ENCODE data around the gene PAPLN.

The PAPLN gene

DNA sequence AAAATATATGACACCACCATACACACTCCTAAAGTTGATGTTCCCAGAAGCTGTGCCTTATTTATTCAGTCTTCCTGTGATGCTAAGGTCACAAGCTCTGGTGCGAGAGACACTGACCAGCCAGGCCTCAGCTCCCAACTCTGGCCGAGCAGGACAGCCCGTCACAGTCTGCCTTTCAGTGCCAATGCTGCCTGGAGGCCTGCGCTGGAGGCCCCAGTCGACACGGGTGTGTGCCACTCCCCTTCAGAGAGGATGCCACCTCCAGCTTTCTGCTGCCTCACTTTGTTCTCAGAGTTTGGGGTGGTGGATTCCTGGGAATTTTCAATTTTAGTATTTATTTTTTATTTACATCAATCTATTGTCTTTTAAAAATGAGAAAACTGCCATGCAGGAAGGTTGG, 7.3 kb upstream of the PAPLN start:
- DNase-seq (ENCODE audit: low read depth): no peak

DNA sequence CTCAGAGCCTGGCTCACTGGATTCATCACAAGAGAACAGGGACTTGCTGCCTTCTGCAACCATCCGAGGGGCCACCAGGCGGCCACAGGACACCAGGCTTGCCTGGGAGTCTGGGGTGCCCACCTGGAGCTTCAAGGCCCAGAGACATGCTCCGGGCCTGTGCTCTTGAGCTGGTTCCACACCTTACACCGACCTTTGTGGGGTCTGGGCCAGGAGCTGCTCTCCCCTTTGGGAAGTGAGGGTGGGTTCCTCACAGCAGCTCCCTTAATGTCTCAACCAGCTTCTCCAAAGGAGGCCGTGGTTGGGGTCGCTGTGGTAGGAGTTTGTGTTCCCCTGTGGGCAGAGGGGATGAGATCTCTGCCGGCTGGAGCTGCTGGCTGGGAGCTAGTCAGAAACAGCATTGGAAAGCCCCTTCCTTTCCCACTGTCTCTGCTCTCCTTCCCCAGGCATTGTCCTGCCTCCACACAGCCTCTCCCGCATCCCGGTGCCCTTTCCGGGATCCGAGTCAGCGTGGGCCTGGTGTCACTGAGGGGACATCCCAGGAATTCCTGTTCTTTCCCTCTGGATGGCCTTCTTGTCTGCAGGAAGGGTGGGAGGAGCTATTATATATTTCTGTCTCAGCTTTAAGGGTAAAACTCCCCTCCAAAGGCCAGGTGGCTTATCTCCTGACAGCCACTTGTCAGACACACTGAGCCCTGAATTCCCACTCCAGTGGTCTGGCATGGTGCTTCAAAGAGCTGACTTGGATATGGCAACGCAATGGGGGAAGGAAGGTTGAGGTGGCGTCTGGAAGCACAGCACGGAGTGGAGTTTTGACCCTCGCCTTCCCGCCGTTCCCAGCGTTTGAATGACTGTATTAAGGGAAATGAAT, 5.1 kb upstream of the PAPLN start:
- DNase-seq (ENCODE audit: low read depth): no peak

DNA sequence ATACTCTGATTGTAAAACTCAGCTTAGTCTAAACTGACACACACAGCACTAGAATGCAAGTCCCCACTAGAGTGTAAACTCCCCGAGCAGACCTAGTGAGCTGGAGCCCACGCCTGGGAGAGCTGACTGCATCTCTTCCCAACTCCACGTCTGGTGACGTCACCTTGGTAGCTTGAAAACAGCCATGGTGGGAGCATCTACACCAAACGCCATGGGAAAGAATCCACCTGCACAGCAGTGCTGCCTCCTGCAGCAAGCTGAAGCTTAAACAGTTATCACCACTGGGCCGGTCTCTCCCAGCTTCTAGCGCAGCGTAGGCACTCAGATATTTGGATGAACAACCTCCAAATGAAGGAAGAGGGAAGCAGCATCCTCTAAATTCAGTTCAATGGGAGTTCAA, 4.3 kb upstream of the PAPLN start:
- no peak for DNase-seq (ENCODE audit: low read depth)

DNA sequence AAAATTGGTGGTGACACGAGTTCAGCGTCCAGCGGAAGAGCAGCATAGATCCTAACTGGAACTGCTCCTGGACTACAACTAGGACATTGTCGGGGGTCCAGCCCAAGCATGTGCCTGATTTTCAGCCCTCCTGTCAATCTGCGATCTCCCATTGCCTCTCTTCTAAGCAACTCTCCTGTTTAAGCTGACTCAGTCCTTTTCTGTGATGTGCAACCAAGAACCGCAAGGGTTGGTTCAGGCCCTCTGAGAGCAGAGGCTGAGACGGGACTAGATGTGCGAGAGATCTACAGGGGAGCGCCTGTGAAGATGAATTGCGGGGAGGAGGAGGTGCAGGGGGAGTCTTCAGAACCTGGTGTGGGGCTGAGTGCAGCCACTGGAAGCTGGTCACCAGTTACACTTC, 3.7 kb upstream of the PAPLN start:
- DNase-seq (ENCODE audit: low read depth): no peak

DNA sequence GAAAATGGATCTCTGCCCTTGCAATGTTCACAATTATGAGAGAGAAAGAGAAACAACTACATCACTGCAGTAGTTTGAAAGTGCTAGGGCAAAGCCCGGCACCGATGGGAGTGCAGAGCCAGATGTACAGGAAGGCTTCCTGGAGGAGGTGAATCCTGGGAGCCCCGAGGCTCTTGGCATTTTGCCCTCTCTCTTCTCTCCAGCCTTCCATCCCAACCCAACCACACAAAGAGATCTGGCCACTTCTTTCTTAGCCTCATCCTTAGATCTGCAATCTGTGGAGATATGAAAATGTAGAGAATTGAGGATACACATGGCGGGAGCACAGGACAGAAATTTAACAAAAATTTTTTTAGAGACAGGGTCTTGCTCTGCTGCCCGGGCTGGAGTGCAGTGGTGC, 3.3 kb upstream of the PAPLN start:
- DNase-seq (ENCODE audit: low read depth): no peak

DNA sequence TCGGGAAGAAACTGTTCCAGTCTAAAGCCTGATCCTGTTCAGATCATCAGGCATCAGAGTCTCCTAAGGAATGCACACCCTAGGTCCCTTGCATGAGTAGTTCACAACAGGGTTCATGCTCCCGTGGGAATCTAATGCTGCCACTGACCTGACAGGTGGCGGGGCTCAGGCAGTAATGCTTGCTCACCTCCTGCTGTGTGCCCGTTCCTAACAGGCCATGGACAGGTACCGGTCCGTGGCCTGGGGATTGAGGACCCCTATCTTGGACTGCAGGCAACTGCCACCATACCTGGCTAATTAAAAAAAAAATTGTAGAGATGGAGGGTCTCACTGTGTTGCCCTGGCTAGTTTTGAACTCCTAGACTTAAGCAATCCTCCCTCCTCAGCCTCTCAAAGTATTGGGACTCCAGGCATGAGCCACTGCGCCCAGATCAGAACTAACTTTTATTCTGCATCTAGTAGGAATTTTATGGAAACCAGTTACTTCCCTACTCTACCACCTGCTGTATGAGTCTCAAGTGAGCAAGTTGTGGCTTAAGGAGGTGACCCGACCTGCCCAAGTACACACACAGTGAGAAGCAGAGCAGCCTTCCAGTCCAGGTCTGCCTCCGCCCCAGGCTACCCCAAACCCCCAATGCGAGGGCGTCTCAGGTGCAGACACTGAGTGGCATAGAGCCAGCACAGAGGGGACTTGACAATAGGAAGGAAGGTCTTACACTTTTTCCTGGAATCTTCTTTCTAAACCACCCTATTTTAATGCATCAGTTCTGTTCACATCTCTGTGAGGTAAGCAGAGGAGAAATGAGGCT, 2.5 kb upstream of the PAPLN start:
- DNase-seq (ENCODE audit: low read depth): no peak

DNA sequence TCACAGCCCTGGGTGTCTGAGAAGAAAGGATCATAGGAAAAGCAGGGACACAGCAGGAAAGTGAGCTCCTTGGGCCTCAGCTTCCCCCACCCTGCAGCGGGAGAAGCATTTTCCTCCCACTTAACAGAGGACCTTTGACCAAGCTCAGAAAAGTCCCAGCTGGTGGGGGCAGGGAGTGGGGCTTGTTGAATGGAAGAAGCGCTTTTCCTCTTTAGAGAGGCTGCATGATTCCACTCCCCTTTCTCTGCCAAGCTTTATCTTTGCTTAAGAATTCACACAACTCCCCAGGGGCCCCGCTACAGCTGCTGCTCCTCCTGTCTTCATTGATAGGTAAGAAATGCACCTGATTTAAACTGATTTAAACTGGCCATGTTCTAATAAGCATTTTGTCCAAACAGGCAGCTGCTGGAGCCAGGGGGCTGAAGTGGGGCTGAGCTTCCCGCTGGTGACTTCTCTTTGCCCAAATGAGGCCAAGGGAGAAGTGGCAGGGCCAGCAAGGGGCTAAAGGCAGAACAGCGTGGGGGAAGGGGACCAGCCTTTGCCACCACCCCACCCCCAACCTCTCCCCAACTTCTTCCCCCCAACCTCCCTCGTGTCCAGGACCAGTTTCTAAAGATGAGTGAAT, 1.7 kb upstream of the PAPLN start:
- DNase-seq (ENCODE audit: low read depth): no peak

DNA sequence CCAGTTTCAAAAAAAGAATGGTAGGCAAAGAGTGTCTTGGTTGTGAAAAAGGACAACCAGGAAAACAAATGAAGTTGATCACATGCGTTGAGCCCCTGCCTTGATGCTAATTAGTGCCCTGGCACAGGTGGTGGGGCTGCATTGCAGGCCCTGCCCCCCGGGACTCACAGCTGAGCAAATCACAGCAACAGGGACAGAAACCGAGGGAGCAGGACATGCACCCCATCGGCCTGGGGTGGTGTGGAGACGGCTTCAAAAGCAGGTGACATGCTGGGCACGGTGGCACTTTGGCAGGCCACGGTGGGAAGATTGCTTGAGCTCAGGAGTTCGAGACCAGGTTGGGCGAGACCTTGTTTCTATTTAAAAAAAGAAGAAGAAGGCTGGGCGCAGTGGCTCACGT, 1.1 kb upstream of the PAPLN start:
- no peak for DNase-seq (ENCODE audit: low read depth)

DNA sequence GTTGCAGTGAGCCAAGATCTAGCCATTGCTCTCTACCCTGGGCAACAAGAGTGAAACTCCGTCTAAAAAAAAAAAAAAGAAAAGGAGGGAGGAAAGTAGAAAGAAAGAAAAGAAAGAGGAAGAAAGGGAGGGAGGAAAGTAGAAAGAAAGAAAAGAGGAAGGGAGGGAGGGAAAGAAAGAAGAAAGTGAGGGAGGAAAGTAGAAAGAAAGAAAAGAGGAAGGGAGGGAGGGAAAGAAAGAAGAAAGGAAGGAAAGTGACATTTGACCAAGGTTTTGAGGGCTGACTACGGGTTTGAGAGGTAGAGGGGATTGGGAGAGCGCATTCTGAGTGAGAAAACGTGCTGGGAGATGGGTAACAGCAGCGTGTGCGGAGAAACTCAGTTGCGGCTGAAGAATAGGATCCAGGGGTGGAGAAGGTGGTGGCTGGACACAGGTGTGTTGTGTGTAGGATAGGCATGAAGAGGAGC, 521 bp upstream of the PAPLN start:
- no peak for DNase-seq (ENCODE audit: low read depth)

DNA sequence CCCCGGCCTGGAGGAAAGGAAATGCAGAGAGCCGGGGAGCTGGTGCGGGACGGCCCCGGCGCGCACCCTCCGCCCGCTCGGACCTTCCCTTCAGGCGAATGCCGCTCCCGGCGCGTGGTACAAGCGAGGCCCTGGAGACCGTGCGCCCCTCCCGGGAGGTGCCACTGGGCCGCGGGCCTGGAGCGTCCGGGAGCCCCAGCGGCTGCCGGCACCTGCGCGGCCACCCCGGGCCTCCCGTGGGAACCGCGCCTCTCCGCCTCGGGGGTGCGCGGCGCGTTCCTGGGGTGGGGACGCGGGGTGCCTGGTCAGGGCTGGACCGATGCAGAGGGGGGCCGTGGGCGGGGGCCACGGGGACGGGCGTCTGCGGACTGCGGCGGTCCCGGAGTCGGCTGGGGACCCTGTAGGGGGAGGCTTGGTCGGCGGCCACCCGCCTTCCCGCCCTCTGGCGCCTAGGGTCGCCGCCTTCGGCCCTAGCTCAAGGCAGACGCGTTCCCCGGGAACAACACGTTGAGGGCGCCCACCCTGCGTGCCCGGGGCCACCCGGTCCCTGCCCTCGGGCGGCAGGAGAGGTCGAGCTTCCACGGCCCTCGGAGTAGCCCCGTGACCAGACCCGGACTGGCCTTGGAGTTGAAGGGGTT, 599 bp downstream of the PAPLN start:
- DNase-seq (ENCODE audit: low read depth): no peak

DNA sequence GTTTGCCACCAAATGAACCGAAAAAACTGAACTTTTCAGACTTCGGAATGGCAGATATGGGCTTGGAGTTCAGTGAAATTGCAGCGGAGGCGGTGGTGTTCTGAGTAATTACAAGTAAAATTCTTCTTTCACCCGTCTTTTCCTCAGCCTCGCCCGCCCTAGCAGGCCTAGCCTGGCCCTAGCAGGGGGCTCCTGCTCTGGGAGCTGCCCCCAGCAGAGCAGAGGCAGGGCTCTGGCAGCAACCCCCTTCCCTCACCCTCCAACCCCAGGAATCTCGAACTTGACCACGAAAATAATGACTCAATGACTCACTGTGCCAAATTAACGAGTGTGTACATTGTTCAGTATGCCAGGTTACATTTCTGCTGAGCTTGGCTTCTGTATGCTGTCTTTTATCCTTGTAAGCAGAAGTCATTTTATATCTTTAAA, 1.1 kb downstream of the PAPLN start:
- DNase-seq (ENCODE audit: low read depth): no peak

DNA sequence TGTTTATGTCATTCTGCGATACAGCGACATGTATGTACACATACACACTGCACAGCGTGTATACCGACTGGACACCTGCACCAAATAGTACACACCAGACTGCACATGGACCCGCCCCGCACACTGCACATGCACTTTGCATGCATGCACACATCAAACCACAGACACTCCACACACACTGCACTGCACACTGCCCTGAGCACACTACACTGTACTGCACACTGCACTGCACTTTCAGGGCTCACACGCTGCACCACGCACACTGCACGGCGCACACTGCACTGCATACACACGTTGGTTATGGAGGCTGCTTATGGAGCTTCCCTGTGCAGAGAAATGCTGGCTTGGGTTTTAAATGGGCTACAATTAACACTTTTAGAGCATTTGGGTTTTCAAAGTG, 1.6 kb downstream of the PAPLN start:
- DNase-seq (ENCODE audit: low read depth): no peak

DNA sequence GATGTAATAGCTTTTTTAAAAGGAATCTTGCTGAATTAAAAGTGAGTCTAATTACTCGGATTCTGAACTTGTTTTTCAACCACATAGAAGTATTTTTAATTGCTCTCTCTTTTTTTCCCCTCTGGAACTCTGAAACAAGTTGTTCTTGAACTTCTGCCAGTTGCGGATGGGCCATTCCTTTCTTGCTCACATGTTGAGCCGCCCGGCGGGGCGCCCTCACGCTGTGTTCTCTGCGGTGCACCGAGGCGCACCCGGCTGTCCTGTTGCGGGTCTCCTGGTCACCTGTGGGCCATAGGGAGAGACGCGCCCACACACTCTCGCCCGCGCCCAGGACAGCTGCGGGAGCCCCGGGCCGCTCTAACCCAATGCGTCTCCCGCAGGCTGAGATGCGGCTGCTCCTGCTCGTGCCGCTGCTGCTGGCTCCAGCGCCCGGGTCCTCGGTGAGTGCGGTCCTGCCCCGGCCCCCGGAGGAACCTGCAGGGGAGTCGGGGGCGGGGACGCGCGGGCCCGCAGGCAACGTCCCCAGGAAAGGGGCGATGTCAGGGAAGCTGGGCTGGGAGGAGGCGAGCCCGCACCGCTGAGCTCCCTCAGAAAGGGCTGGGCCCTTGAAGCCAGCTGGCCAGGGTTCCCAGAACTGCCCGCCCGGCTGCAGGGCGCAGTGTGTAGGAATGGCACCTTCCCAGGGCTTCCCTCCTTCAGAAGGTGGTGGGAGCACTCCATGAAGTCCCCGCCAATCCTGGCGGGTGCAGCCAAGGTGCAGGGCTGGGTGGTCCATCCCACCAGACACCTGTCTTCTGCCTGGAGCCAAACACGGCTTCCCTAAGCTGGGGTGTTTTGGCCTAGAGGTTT, 2.3 kb downstream of the PAPLN start:
- no peak for DNase-seq (ENCODE audit: low read depth)

DNA sequence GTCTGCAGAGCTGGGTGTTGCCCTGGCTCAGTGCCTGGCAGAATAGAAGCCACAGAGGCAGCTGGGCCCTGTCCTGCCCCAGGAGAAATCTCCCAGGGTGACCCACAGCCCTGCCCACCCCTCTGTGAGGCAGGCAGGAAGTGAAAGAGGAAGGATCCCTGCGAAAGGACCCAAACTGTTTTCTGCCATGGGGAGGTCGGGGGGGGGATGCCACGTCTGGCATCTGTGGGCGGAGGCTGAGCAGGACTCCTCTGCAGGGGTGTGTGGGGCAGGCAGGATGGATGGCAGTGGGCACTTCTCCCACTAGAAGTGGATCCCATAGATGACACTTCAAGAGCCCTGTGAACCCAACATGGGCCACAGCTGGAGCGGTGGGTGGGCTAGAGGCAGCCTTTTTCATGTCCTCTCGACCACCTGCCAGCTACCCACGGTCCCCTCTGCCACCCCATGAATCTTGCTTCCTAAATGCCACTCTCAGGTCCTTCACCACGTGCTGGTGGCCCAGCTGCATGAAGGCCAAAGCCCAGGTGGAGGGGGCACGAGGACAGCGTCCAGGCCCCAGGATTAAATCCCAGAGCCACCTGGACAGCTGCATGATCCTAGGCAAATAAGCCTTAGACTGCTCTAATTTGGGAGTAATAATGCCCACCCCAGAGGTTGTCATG, 3.6 kb downstream of the PAPLN start:
- no peak for DNase-seq (ENCODE audit: low read depth)

DNA sequence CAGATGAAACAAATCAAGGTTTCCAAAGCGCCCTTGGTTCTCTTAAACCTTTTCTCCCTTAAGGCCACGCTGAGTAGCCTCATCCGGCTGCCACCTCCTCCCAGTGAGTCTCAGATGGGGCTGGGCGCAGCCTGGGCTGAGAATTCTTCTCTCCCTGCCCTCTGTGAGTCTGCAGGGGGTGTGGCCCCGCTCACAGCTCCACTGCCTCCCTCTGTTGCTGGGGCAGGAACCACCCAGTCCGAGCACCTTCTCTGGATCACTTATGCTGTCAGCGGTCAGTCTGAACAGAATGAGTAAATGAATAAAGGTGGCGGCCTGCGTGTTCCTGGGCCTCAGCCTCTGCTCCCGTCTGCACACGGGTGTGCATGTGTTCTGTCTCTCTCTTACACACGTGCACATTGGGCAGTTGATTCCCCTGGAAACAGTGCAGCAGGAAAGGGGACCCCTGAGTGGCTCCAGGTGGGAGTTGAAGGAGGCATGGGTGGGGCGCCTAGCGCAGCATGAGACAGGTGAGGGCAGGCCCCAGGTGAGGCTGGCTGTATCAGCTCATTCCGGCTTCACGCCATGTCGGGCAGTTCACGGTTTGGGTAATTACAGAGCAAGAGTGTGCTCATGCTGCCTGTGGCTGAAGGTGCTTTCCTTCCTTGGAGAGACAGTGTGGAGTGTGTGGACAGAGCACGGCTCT, 4.3 kb downstream of the PAPLN start:
- DNase-seq (ENCODE audit: low read depth): no peak

DNA sequence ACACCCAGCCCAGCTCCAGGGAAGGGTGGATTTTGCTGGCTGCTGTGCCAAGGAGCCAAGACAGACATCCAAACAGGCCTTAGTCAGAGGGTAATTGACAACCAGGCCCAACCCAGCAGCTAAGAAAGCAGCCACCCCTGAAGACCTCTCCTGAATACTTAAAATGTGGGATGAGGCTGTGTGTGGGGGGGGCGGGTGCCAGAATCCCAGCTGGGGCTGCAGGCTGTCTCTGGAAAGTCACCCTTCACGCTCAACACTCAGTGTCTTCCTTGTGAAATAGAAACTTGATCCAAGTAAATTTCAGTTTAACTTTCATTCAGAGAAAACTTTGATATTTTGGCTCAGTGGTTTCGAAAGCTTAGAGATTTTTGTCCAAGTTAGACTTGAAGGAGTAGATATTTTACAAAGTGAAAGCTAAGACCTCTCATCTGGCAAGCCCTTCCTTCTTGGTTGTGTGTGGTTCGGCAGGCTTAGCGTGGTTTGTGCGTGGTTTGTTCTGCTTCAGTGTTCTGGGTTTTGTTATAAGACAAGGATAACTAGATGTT, 5.1 kb downstream of the PAPLN start:
- DNase-seq (ENCODE audit: low read depth): no peak

DNA sequence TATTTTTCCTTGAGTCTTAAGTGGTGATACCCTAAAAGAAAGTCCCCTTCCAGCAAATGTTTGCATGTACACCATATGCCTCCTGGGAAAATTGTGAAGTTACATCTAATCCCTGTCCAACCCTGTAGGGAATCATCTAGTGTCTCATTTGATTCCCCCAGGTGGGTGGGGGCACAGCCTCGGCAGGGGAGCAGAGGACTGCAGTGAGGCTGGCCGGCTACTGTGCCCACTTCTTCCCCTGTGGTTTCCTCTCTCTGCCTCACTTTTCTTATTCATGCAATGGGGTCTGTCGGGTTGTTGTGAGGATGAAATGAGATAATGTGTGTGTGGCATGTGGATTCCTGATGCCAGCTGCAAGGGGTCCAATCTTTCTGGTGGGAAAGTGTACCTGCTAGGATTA, 6.0 kb downstream of the PAPLN start:
- no peak for DNase-seq (ENCODE audit: low read depth)

DNA sequence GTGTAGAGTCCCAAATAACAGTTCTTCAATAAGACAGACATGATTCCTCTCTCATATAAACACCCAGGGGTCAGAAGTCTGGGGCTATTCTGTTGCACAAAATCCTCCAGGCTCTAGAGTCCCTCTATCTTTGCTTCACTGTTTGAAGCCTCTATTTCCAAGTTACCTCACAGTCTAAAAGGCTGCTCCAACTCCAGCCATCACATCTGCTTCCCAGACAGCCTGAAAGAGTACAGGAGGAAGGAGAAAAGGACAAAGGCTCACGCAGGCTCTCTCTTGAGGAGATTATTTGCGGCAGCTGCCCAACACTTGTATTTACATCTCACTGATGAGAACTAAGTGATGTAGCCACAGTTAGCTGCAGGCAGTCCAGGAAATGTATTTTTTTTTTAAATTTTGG, 6.4 kb downstream of the PAPLN start:
- no peak for DNase-seq (ENCODE audit: low read depth)

DNA sequence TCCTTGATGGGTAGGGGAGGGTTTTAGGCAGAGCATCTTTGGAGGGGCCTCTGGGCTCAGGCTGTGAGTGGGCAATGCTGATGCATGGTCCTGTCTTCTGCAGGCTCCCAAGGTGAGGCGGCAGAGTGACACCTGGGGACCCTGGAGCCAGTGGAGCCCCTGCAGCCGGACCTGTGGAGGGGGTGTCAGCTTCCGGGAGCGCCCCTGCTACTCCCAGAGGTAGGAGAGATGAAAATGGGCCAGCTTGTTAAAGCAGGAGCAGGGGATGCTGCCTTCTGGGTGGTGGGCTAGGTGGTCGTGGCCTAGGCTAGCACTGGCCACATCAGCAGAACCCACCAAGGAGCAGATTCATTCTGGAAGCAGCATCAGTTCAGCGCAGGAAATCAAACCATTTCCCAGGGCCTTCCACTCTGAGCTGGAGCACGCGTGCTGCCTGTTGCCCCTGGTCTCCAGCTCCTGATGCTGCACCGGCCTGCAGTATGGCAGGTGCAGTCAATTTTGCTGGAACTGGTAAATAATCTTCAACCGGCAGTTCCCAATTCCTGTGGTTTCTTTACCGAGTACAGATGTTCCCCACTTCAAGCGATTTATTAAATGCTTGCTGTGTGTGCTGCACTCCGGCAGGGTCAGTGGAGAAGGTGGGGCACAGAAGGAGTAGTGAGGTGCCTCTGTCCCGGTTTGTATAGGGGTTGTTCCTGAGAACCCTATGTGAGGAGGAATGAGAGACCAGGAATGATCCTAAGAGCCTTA, 7.4 kb downstream of the PAPLN start:
- DNase-seq (ENCODE audit: low read depth): no peak
